Endometrium (tissue), 2 donors: ENCODE results near the gene ELP4.

Experiments
- FAIRE-seq: peaks from 2 replicates; lab custom pipeline; 2012; peaks lifted over from hg19 to GRCh38; lab: Jason Lieb, UNC
- donor health status: control.
- donor health status: control.

Gene ELP4

DNA sequence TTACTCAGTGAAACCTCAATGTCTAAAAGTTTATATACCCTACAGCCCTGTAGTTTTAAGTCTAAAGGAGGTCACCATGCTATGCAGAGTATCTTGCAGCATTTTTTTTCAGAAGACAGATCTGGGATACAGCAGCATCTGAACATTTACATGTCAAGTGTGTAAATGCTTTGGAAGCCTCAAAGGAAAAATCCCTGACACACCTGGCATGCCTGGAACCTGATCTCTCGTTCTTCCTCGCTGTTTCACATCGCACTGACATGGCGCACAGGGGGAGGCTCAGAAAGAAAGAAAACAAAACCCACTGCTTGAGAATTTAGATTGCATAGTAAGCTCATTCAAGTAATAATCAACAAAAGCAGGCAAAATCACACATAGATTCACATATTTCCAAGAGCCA, 270.5 kb downstream of the ELP4 start:
- FAIRE-seq, result no peak

- FAIRE-seq, result no peak
These were observed 271.0 kb downstream of the ELP4 start for GRCh38 chr11:31780480-31780971.

DNA sequence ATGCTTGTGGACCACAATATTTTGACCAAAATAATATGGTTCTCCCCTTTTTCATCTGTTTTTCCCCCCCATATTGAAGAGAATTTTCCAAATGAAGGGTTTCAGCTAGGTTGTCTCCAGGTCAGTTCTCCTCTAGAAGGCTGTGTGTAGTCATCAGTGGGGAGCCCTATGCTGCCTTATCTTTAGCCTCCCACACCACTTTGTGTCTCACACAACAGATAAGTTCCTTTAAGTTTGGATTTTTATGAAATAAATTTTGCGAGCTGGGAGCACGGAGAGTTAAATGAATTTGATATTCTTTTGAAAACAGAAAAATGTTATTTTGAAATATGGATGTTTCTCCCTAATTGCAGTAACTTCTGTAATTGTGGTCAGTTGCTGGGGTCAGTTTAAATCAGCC, 272.7 kb downstream of the ELP4 start:
- no peak for FAIRE-seq

DNA sequence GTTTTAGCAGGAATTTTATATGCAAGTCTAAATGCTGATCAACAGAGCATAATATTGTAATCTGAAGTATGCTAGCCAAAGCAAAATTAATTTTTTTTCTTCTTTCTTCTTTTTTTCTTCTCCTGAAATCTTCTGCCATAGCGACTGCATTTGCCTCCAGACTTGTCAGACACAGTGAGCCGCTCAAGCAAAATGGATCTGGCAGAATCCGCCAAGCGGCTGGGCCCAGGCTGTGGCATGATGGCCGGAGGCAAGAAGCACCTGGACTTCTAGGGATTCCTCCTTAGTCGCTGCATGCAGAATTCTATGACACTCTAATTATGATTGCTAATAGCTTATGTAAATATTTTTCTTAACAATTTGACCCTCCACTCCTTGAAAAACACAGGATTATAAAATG, 273.7 kb downstream of the ELP4 start:
- FAIRE-seq, result no peak

- FAIRE-seq, result no peak
These were observed 275.0 kb downstream of the ELP4 start for GRCh38 chr11:31784611-31785010.

DNA sequence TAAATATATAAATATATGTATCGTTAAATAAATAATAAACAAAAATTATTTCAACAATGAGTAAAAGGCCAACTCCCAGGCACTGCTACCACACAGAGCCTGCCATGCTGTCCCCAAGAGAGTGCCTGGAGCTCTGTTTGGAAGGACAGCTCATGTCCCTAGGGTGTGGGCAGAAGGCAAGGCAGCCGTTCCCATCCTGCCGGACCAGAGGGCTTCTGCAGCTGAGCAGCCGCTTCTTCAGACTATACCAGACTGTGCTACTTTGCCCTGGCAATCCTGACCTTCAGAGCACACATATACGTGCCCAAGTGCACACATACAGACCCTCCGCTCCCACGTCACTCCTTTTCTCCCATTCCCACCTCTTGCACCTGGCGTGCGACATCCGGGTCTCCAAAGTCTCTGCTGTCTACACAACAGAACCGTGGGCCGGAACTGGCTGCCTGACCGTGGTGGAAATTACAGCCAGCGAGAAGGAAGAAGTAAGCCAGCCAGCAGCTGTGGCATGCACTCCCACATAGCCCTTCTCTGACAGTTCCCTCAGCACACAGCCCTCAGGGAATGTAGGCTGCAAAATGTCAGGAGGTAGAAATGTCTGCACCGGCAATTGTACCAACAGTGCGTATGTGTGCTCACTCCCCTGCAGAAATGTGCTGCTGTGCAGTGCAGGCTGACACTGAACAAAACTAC, 277.6 kb downstream of the ELP4 start:
- FAIRE-seq, result no peak

- no peak for FAIRE-seq
These were observed 278.5 kb downstream of the ELP4 start for GRCh38 chr11:31788085-31788484.

- FAIRE-seq, result no peak
These were observed 281.1 kb downstream of the ELP4 start for GRCh38 chr11:31790649-31791048.

DNA sequence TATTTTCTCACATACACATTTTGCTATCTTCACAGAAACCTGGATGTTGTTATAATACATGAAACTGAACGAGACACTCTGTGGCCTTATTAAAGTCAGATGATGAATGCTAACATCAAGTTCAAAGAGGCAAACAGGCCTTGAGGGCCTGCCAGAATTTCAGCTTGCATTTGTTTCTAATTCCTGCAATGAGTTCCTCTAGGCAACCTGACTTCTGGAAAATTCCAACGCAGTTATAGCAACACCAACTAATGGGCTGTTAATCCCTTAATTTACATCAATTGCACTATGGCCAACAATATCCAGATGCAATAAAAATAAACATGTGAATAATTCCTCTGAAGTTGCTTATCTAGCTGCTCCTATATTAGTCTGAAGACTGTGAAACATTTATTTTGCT, 282.5 kb downstream of the ELP4 start:
- FAIRE-seq, result peak; percentile 55

DNA sequence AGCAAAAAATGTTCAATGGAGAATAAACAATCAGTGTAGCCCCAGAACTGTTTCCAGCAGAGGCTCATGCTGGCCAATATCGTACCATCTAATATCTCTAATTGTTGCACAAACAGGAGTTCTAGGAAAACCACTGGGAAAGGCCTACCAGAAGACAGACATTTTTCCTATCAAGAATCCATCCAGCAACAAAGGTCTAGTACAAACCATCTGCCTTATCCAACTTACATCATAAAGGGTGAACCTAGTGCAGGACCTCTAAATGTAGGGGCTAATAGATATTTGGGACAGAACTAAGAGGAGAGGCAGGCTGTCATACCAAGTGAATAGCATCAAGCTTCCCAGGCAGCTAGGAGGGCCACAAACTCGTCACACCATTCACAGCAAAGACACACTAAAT, 282.9 kb downstream of the ELP4 start:
- FAIRE-seq, result no peak

DNA sequence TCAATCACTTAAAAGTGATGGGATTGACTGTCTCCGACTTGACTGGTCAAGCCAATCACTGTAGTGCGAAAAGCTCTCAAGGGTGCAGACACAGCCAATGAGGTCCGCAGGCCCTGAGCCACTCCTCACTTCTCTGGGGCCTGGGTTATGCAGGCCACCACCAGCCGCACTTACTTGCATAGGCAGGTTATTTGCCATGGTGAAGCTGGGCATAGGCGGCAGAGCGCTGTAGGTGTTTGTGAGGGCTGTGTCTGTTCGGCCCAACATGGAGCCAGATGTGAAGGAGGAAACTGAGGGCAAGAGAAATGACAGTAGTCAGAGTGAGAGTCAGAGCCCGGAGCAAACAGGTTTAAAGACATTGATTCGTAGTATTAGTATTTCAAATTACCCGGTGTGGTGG, 283.7 kb downstream of the ELP4 start:
- FAIRE-seq, result no peak

DNA sequence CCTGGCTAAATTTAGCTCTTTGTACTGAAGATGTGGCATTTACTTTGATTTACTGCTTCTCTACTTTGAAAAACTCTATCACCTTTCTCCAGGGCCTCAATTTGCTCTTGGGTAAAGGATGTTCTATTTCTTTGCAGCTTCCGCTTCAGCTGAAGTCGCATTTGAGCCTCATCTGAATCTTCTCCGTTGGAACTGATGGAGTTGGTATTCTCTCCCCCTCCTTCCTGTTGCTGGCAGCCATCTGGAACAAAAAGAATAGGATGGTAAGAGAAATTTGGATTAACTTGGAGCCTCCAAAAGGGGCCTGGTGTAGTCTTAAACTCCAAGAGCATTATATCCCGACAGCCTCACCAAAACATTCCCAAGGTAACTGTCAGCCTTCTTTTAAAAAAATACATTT, 285.0 kb downstream of the ELP4 start:
- no peak for FAIRE-seq

DNA sequence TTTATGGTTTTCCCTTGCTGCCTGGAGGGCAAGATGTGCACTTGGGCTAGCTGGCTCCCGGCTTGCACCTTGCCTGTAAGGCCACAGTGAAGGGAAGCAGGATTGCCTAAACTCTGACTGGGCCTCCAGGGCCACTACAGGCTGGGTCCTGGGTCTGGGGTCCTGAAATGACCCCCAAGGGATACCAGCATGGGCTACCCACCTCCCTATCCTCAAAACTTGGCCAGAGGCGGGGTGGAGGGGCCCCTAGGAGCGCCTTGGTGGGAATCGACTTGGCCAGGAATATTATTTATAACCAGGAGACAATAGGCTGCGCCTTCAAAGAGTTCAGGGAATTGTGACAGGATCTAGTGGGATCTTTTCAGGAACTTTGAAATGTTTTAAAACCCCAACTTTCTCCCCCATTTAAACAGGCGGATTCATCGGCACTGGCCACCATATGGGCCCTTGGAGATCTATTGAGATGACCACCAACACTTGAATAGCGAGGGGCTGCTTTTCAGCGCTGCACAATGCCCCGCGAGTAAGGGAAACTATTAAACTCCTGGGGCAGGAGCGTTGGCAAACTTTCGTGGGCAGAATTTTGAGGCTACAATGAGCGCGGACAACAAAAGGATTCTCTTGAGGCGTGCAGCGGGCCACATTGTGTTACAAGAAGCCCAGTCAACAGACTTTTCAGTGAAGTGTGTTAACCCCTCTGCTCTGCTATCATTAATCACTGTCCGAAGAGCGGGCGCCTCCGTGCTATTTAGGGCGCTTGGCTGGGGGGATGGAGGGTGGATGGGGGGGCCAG, 286.3 kb downstream of the ELP4 start:
- FAIRE-seq, result no peak

GRCh38 chr11:31796499-31797189, 287.1 kb downstream of the ELP4 start:
- no peak for FAIRE-seq

GRCh38 chr11:31797190-31798056, 287.9 kb downstream of the ELP4 start:
- no peak for FAIRE-seq

DNA sequence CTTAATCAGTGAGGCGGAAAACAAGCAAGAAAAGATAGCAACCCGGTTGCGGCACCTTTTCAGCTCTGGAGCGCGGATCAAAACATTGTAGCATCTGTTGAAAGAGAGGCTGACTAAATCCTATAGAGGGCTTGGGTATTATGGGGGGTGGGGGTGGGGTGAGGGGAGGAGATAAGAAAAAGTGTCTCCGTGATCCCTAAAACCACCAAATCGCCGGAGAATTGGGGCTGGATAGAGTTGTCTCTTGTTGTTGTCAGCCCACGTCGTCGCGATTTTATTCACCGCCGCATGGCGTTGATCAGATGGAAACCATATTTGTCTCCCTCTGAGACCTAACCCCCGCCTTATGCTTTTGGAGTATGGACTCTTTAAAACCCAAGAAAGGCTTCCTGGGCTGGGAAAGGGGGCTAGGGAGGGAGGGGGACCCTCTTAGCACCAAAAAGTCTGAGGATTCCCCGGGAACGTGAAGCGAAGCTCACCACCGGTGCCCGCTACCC, 288.5 kb downstream of the ELP4 start:
- FAIRE-seq, result no peak

DNA sequence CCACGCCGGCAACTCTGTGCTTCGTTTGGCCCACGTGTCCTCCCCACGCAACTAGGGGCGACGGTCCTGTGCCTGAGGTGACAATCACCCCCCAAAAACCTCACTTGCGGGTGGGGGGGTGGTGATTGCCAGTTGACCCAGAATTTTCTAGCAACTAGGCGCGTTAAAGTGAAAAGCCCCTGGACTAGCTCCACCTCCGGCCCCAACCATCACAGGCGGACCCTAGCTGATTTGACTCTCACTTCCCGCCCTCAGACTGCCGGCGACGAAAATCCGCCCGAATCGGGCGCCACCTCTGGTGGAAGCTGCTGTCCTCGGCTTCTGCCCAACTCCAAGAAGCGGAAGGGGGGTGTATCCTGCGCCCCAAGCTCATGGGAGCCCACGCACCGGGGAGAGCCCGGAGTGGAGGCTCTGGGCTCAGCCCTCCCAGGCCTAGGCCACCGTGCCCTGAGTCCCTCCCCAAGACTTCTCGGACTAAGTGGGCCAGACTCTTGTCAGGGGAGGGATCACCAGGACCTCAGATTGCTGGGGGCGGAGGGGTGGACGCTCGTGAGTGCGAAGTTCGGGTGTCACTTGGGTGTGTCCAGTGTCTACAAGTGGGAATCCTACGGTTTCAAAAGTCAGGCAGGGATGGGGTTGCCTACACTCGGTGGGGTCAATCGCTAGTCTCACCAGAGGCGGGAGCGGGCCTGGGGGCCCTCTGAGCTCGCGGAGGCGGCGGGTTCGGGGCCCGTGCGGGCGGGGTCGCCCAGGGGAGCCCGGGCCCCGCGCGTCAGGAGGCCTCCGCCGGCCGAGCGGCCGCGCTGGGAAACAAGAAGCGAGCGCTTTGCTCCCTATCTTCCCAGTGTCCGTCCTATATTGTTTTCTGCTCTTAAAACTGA, 289.2 kb downstream of the ELP4 start:
- no peak for FAIRE-seq

GRCh38 chr11:31799435-31800397, 290.1 kb downstream of the ELP4 start:
- no peak for FAIRE-seq

DNA sequence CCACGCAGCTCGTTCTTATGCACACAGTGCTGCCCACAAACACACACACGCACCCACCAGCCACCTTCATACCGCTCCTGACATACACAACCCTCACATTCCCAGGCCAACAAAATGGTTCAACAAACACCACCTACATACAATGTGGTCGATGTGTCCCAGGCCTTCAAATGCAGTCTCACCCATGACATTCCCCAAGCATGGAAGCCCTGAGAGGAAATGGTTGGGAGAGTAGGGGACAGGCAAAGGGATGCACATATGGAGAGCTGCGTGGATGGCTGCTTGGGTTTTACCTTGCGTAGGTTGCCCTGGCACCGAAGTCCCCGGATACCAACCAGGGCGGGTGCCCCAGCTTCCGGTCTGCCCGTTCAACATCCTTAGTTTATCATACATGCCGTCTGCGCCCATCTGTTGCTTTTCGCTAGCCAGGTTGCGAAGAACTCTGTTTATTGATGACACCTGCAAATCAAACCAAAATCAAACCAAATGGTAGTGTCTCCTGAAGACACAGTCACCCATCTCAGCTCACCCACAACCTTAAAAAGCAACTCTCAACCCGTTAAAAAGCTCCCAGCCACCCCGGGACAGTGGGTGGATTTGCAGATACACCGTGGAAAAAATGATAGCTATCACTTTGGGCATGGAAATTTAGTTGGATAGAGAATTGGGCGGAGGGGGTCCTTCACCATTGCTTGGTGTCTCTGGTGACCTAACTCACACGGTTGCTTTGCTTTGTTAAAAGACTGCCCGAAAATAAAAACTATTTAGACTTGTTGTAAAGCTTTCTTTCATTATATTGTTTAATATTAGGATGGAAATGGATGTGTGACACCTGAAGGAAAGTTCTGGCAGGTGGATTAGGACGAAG, 291.1 kb downstream of the ELP4 start:
- no peak for FAIRE-seq
